Karpas-422 (cell line): ENCODE results near the gene NRTN. TPM values are rescaled to one million over a fixed set of nuclear protein-coding genes. Genes with fewer than 3 reads are reported as not detected.
"Not testable (repeated sequence)": the region's sequence is repeated elsewhere in the genome, so short reads cannot be mapped to it uniquely, and the experiment has no call there.

ENCODE experiments used
- DNase-seq: peaks from one replicate; pipeline ENCODE4 v3.0.0-alpha.2; 2015
- H2AFZ ChIP-seq: fragments of 200-600 bp; sonication (generic); 2 replicates; pipeline ENCODE4 v1.6.1; 2014; ENCODE audit warnings: antibody characterized with exemption, low read length, mixed read lengths
- H3K27ac ChIP-seq: fragments of 200-600 bp; sonication (generic); 2 replicates; pipeline ENCODE4 v1.5.1; 2014; ENCODE audit warnings: mild to moderate bottlenecking, low read length, moderate library complexity
- H3K27me3 ChIP-seq: fragments of 200-600 bp; sonication (generic); 2 replicates; pipeline ENCODE4 v1.6.1; 2014; ENCODE audit warnings: low read length, mixed read lengths
- H3K36me3 ChIP-seq: fragments of 200-600 bp; sonication (generic); 2 replicates; pipeline ENCODE4 v1.6.1; 2014; ENCODE audit warnings: low read length, mixed read lengths; ENCODE audit not compliant: insufficient read depth
- H3K4me1 ChIP-seq: fragments of 200-600 bp; sonication (generic); 2 replicates; pipeline ENCODE4 v1.6.1; 2014; ENCODE audit warnings: mild to moderate bottlenecking, low read length, mixed read lengths
- H3K4me2 ChIP-seq: fragments of 200-600 bp; sonication (generic); 2 replicates; pipeline ENCODE4 v1.6.1; 2014; ENCODE audit warnings: low read length, low read depth, mild to moderate bottlenecking; ENCODE audit not compliant: poor library complexity, severe bottlenecking
- H3K4me3 ChIP-seq: fragments of 200-600 bp; sonication (generic); 2 replicates; pipeline ENCODE4 v1.5.1; 2014; ENCODE audit warnings: mild to moderate bottlenecking, antibody characterized with exemption, low read length, mixed read lengths
- H3K79me2 ChIP-seq: fragments of 200-600 bp; sonication (generic); 2 replicates; pipeline ENCODE4 v1.6.1; 2014; ENCODE audit warnings: mild to moderate bottlenecking, low read length, mixed read lengths
- H3K9ac ChIP-seq: fragments of 200-600 bp; sonication (generic); 2 replicates; pipeline ENCODE4 v1.6.0; 2014; ENCODE audit warnings: low read length
- H3K9me2 ChIP-seq: fragments of 200-600 bp; sonication (generic), shearing (Covaris generic); replicated peaks from 2 replicates; pipeline ENCODE4 v1.6.0; 2014; ENCODE audit warnings: mild to moderate bottlenecking, low read length, moderate library complexity; ENCODE audit not compliant: insufficient read depth
- H3K9me3 ChIP-seq: fragments of 300-700, 200-600 bp; sonication (generic); 2 replicates; pipeline ENCODE4 v1.6.1; 2014; ENCODE audit warnings: low read length, mixed read lengths
- H4K20me1 ChIP-seq: fragments of 200-600 bp; sonication (generic); 2 replicates; pipeline ENCODE4 v1.6.1; 2014; ENCODE audit warnings: mild to moderate bottlenecking, antibody characterized with exemption, low read length, low read depth; ENCODE audit not compliant: insufficient read depth
- total RNA-seq: library from RNA; depleted of rRNA; stranded (reverse); fragments of >200 nt; shearing (Covaris generic); gene quantifications from 2 replicates; pipeline ENCODE4 v1.2.3, GENCODE V29; 2014; ENCODE audit warnings: low replicate concordance

The NRTN gene
- total RNA-seq, 1 experiment from 2014 or later, result not detected

- Histone ChIP-seq H3K27me3 (no peaks in the 10 kb centered on the region), H4K20me1 (no peaks in the 10 kb centered on the region), H3K9me2 (no peaks in the 10 kb centered on the region)
Measured at GRCh38 chr19:5844456-5845433, 39.9 kb downstream of the NRTN start.

GRCh38 chr19:5847846-5848245 lies 43.0 kb downstream of the NRTN start:
- not testable (repeated sequence) for DNase-seq, H3K9ac ChIP-seq, H3K9me2 ChIP-seq, H3K27me3 ChIP-seq, H3K4me1 ChIP-seq, H3K4me3 ChIP-seq, H3K27ac ChIP-seq, H2AFZ ChIP-seq, H4K20me1 ChIP-seq, H3K79me2 ChIP-seq, H3K36me3 ChIP-seq, H3K9me3 ChIP-seq, H3K4me2 ChIP-seq

More at GRCh38 chr19:5844456-5845433, 39.9 kb downstream of the NRTN start:
- no peak overlapping the region for H3K27ac ChIP-seq
- H2AFZ ChIP-seq, result no peak overlapping the region
- no peak overlapping the region for H3K9ac ChIP-seq
- no peaks in the 10 kb centered on the region for H3K4me1 ChIP-seq
- H3K79me2 ChIP-seq, result no peaks in the 10 kb centered on the region
- no peaks in the 10 kb centered on the region for H3K9me3 ChIP-seq
- DNase-seq, result no peak
- no peaks in the 10 kb centered on the region for H3K36me3 ChIP-seq
- H3K4me3 ChIP-seq, result no peak overlapping the region
- H3K4me2 ChIP-seq, result no peak overlapping the region

DNA sequence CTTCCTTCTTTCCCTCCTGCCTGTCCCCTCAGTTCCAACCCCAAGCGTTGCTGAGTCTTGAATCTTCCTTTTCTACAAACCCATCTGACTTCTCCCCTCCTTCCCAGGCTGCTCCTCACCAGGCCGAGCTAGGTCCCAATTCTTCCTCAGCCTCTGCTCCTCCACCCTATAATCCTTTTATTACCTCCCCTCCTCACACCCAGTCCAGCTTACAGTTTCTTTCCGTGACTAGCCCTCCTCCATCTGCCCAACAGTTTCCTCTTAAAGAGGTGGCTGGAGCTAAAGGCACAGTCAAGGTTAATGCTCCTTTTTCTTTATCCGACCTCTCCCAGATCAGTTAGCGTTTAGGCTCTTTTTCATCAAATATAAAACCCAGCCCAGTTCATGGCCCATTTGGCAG lies 43.8 kb downstream of the NRTN start:
- not testable (repeated sequence) for H3K4me1 ChIP-seq, H3K79me2 ChIP-seq, H3K4me3 ChIP-seq, H3K27ac ChIP-seq, H3K27me3 ChIP-seq, H3K9ac ChIP-seq, DNase-seq, H3K36me3 ChIP-seq, H4K20me1 ChIP-seq, H2AFZ ChIP-seq, H3K9me3 ChIP-seq, H3K9me2 ChIP-seq, H3K4me2 ChIP-seq

GRCh38 chr19:5850189-5850588 lies 45.3 kb downstream of the NRTN start:
- H3K79me2 ChIP-seq, result no peaks in the 10 kb centered on the region
- no peaks in the 10 kb centered on the region for H3K9me3 ChIP-seq
- no peak for DNase-seq
- H3K4me2 ChIP-seq, result no peak overlapping the region
- H3K36me3 ChIP-seq, result no peaks in the 10 kb centered on the region
- H3K27ac ChIP-seq, result no peak overlapping the region
- H3K4me3 ChIP-seq, result no peak overlapping the region
- H4K20me1 ChIP-seq, result no peaks in the 10 kb centered on the region
- no peaks in the 10 kb centered on the region for H3K4me1 ChIP-seq
- no peaks in the 10 kb centered on the region for H3K27me3 ChIP-seq
- no peaks in the 10 kb centered on the region for H3K9me2 ChIP-seq
- no peak overlapping the region for H2AFZ ChIP-seq
- H3K9ac ChIP-seq, result no peak overlapping the region

DNA sequence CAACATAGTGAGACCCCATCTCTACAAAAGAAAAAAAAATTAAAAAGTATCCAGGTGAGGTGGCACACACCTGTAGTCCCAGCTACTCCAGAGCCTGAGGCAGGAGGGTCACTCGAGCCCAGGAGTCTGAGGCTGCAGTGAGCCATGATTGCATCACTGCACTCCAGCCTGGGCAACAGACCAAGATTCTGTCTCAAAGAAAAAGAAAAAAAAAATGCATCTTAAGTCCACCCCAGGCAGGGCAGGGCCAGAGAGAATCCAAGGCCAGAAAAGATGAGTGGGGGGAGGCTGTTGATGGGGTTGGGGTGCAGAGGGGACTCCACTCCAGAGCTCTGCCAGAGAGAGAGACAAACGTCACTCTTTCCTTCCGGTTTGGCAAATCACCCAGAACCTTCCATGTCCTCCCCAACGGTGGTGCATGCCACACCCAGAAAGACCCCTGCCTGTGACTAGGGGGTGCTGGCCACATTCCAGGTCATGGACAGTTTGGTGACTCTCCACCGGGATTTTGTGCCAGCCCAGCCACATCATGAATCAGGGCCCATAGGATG lies 46.0 kb downstream of the NRTN start:
- no peaks in the 10 kb centered on the region for H4K20me1 ChIP-seq
- no peak overlapping the region for H3K4me3 ChIP-seq
- H3K36me3 ChIP-seq, result no peaks in the 10 kb centered on the region
- no peak for DNase-seq
- H3K4me1 ChIP-seq, result no peaks in the 10 kb centered on the region
- no peak overlapping the region for H3K9ac ChIP-seq
- H3K9me2 ChIP-seq, result no peaks in the 10 kb centered on the region
- no peak overlapping the region for H3K27ac ChIP-seq
- H3K4me2 ChIP-seq, result no peak overlapping the region
- H2AFZ ChIP-seq, result no peak overlapping the region
- H3K79me2 ChIP-seq, result no peaks in the 10 kb centered on the region
- H3K27me3 ChIP-seq, result no peaks in the 10 kb centered on the region
- no peaks in the 10 kb centered on the region for H3K9me3 ChIP-seq

GRCh38 chr19:5851302-5851701 lies 46.4 kb downstream of the NRTN start, which contains the start of gene FUT3:
Gene FUT3 (minus strand): TSS chr19:5851449.
- H3K9me2 ChIP-seq, result no peaks in the 10 kb centered on the region
- DNase-seq, result no peak
- H3K79me2 ChIP-seq, result no peaks in the 10 kb centered on the region
- no peak within 1 kb of the TSS for H2AFZ ChIP-seq
- no peaks in the 10 kb centered on the region for H3K4me1 ChIP-seq
- H3K4me3 ChIP-seq, result no peak within 1 kb of the TSS
- H3K36me3 ChIP-seq, result no peaks in the 10 kb centered on the region
- H4K20me1 ChIP-seq, result no peaks in the 10 kb centered on the region
- H3K27me3 ChIP-seq, result no peaks in the 10 kb centered on the region
- no peak within 1 kb of the TSS for H3K4me2 ChIP-seq
- H3K27ac ChIP-seq, result no peak within 1 kb of the TSS
- no peaks in the 10 kb centered on the region for H3K9me3 ChIP-seq
- H3K9ac ChIP-seq, result no peak within 1 kb of the TSS

DNA sequence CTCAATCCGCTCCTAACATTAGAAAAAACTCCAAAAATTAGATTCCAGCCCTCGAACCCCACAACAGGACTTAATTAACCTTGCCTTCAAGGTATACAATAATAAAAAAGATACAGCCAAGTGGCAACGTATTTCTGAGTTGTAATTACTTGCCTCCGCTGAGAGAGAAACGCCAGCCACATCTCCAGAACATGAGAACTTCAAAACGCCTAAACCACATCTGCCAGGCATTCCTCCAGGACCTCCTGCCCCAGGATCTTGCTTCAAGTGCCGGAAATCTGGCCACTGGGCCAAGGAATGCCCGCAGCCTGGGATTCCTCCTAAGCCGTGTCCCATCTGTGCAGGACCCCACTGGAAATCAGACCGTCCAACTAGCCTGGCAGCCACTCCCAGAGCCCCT lies 49.3 kb downstream of the NRTN start:
- not testable (repeated sequence) for H3K27me3 ChIP-seq, H4K20me1 ChIP-seq, H3K27ac ChIP-seq, H2AFZ ChIP-seq, H3K36me3 ChIP-seq, H3K9ac ChIP-seq, H3K4me3 ChIP-seq, H3K9me2 ChIP-seq, H3K4me2 ChIP-seq, DNase-seq, H3K79me2 ChIP-seq, H3K9me3 ChIP-seq, H3K4me1 ChIP-seq

DNA sequence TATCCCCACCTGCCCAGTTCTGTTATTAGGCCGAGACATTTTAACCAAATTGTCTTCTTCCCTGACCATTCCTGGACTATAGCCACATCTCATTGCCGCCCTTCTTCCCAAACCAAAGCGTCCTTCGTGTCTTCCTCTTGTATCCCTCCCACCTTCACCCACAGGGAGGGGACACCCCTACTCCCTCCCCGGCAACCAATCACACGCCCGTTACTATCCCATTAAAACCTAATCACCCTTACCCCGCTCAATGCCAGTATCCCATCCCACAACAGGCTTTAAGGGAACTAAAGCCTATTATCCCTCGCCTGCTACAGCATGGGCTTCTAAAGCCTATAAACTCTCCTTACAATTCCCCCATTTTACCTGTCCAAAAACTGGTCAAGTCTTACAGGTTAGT lies 50.3 kb downstream of the NRTN start:
- not testable (repeated sequence) for H3K4me2 ChIP-seq, H3K27ac ChIP-seq, H4K20me1 ChIP-seq, H2AFZ ChIP-seq, H3K4me3 ChIP-seq, H3K79me2 ChIP-seq, H3K9me3 ChIP-seq, H3K9ac ChIP-seq, DNase-seq, H3K27me3 ChIP-seq, H3K36me3 ChIP-seq, H3K9me2 ChIP-seq, H3K4me1 ChIP-seq
